Gastroesophageal sphincter (tissue), 4 donors: ENCODE results near the gene SKOR2. TPM values are rescaled to one million over a fixed set of nuclear protein-coding genes. Genes with fewer than 3 reads are reported as not detected.

Experiments
- ATAC-seq: fragments of 150-250 bp; one replicate; pipeline ENCODE4 v1.9.1; 2016; ENCODE audit warnings: mild to moderate bottlenecking, moderate library complexity
- H3K27ac ChIP-seq, 4 donors: fragments of 200-600 bp; sonication (generic) in 3 of 4; 1 replicate in 3 of 4; 2 replicates in 1 of 4; pipeline ENCODE4 v1.5.1; 2016 to 2019
- H3K27me3 ChIP-seq: fragments of 200-600 bp; sonication (generic); one replicate; pipeline ENCODE4 v1.5.1; 2019
- H3K36me3 ChIP-seq, 2 donors: fragments of 200-600 bp; sonication (generic); one replicate each; pipeline ENCODE4 v1.5.1; 2019; ENCODE audit warnings: control low read depth in 1 of 2
- H3K4me1 ChIP-seq, 3 donors: fragments of 200-600 bp; sonication (generic); 1 replicate in 2 of 3; 2 replicates in 1 of 3; pipeline ENCODE4 v1.5.1; 2016 to 2019; ENCODE audit warnings: control low read depth in 2 of 3
- H3K4me3 ChIP-seq, 2 donors: fragments of 200-600 bp; sonication (generic); one replicate each; pipeline ENCODE4 v1.5.1; 2019; ENCODE audit warnings: mild to moderate bottlenecking in 1 of 2, moderate library complexity in 1 of 2
- H3K9me3 ChIP-seq, 3 donors: fragments of 200-600 bp; sonication (generic); one replicate each; pipeline ENCODE4 v1.5.1; 2017 to 2019; ENCODE audit warnings: control low read depth in 2 of 3
- CTCF ChIP-seq, 4 experiments: fragments of 200-600 bp in 2 of 4; fragments of 450-650 bp in 2 of 4; sonication (generic) in 1 of 4; IDR thresholded peaks; one replicate each; pipeline ENCODE4 v1.5.1; 2017 to 2019; ENCODE audit warnings: antibody characterized with exemption in 4 of 4, mild to moderate bottlenecking in 2 of 4, moderate library complexity in 2 of 4
- EP300 ChIP-seq: sonication (generic); formaldehyde crosslinking; IDR thresholded peaks from one replicate; pipeline ENCODE4 v1.6.1; 2017; ENCODE audit warnings: antibody characterized with exemption, mild to moderate bottlenecking
- POLR2A ChIP-seq, 2 donors: fragments of 450-650 bp; IDR thresholded peaks; one replicate each; pipeline ENCODE4 v1.6.1; 2017; ENCODE audit warnings: antibody characterized with exemption in 2 of 2, mild to moderate bottlenecking in 2 of 2, moderate library complexity in 1 of 2
- POLR2AphosphoS5 ChIP-seq: sonication (generic); formaldehyde crosslinking; IDR thresholded peaks from one replicate; pipeline ENCODE4 v1.6.1; 2017; ENCODE audit warnings: antibody characterized with exemption
- WGBS, 2 donors: methylation state at CpG; one replicate each; pipeline ENCODE4 v1.1.5; 2018; ENCODE audit warnings: low coverage in 1 of 2; 5-methylcytosine and 5-hydroxymethylcytosine counted together
- total RNA-seq, 4 donors: library from RNA; depleted of rRNA; stranded (reverse); fragments of >200 nt; gene quantifications; one replicate each; pipeline ENCODE4 v1.1.0, GENCODE V29; 2016

The SKOR2 gene
- total RNA-seq, 4 donors from 2014 or later = not detected

- ATAC-seq = no peak
- Histone ChIP-seq H3K36me3 (no peaks in the 10 kb centered on the region), H3K4me1 (no peaks in the 10 kb centered on the region), H3K27me3 (peaks cover 42% of the 10 kb centered on the region), H3K9me3 (no peaks in the 10 kb centered on the region), H3K4me3 (no peak overlapping the region), H3K27ac (no peak overlapping the region)
- WGBS, 2 donors = 8 to 27% methylated on average over 2 to 5 of the region's 7 CpGs
- TF ChIP-seq POLR2AphosphoS5 (no peak), POLR2A (IDR thresholded peaks at IDR 0.05) (no peak), CTCF (IDR thresholded peaks at IDR 0.05) (no peak), EP300 (no peak)
Observed at GRCh38 chr18:47287911-47288585, 36.6 kb upstream of the SKOR2 start.

GRCh38 chr18:47286776-47287410 is 35.4 kb upstream of the SKOR2 start:
- no peak overlapping the region for H3K27ac ChIP-seq
- 38 to 80% methylated on average over 1 to 2 of the region's 4 CpGs for WGBS, 2 donors
- no peak for TF ChIP-seq POLR2A (IDR thresholded peaks at IDR 0.05)
- TF ChIP-seq POLR2AphosphoS5 = no peak
- TF ChIP-seq CTCF (IDR thresholded peaks at IDR 0.05) = no peak
- no peak for TF ChIP-seq EP300

GRCh38 chr18:47285456-47285855 is 34.0 kb upstream of the SKOR2 start:
- no peaks in the 10 kb centered on the region for H3K36me3 ChIP-seq
- 34 to 52% methylated on average over 6 of the region's 7 CpGs for WGBS, 2 donors
- no peak for ATAC-seq
- peaks cover 20% of the 10 kb centered on the region for H3K27me3 ChIP-seq
- H3K4me1 ChIP-seq = no peaks in the 10 kb centered on the region
- no peak overlapping the region for H3K27ac ChIP-seq
- TF ChIP-seq POLR2A (IDR thresholded peaks at IDR 0.05) = no peak
- TF ChIP-seq CTCF (IDR thresholded peaks at IDR 0.05) = no peak
- TF ChIP-seq EP300 = no peak
- TF ChIP-seq POLR2AphosphoS5 = no peak
- H3K9me3 ChIP-seq = no peaks in the 10 kb centered on the region
- H3K4me3 ChIP-seq = no peak overlapping the region

More at GRCh38 chr18:47286776-47287410, 35.4 kb upstream of the SKOR2 start:
- H3K9me3 ChIP-seq = no peaks in the 10 kb centered on the region
- no peak overlapping the region for H3K4me3 ChIP-seq
- no peak for ATAC-seq
- no peaks in the 10 kb centered on the region for H3K36me3 ChIP-seq
- H3K4me1 ChIP-seq = no peaks in the 10 kb centered on the region
- H3K27me3 ChIP-seq = peaks cover 31% of the 10 kb centered on the region

- Histone ChIP-seq H3K4me1 (no peaks in the 10 kb centered on the region), H3K4me3 (no peak overlapping the region), H3K36me3 (no peaks in the 10 kb centered on the region), H3K27ac (no peak overlapping the region), H3K27me3 (peaks cover 24% of the 10 kb centered on the region), H3K9me3 (no peaks in the 10 kb centered on the region)
- TF ChIP-seq POLR2AphosphoS5 (no peak), POLR2A (IDR thresholded peaks at IDR 0.05) (no peak), EP300 (no peak), CTCF (IDR thresholded peaks at IDR 0.05) (no peak)
- 53 to 58% methylated on average over 5 to 6 of the region's 6 CpGs for WGBS, 2 donors
- ATAC-seq = no peak
Observed at GRCh38 chr18:47284721-47285395, 33.4 kb upstream of the SKOR2 start.
